Fibroblast of lung (primary cell): Measurements from ENCODE around the gene PAFAH1B2. TPM values are rescaled to one million over a fixed set of nuclear protein-coding genes. Genes with fewer than 3 reads are reported as not detected.

Experiments used
- DNase-seq, 2 donors: peaks; one replicate each; pipeline versions ENCODE4 v3.0.0 to v3.0.0-alpha.2; 2010; ENCODE audit warnings: low read depth in 2 of 2
- H2AFZ ChIP-seq: 2 replicates; pipeline ENCODE4 v1.5.1; 2012; ENCODE audit warnings: low read length, control low read depth, inconsistent platforms
- H3K27ac ChIP-seq: 2 replicates; pipeline ENCODE4 v1.5.1; 2011; ENCODE audit warnings: low read length, control low read depth; ENCODE audit not compliant: insufficient read depth
- H3K27me3 ChIP-seq: 2 replicates; pipeline ENCODE4 v1.5.1; 2011; ENCODE audit warnings: mild to moderate bottlenecking, low read length; ENCODE audit not compliant: control insufficient read depth, insufficient read depth
- H3K36me3 ChIP-seq: 2 replicates; pipeline ENCODE4 v1.5.1; 2011; ENCODE audit warnings: low read length; ENCODE audit not compliant: control insufficient read depth, insufficient read depth
- H3K4me1 ChIP-seq: 2 replicates; pipeline ENCODE4 v1.5.1; 2011; ENCODE audit warnings: low read length; ENCODE audit not compliant: control insufficient read depth, insufficient read depth; ENCODE audit errors: extremely low read depth
- H3K4me2 ChIP-seq: 2 replicates; pipeline ENCODE4 v1.5.1; 2011; ENCODE audit warnings: low read length, control low read depth; ENCODE audit not compliant: insufficient read depth; ENCODE audit errors: extremely low read depth
- H3K4me3 ChIP-seq, 4 experiments: fragments of 200-600 bp in 1 of 4; sonication (generic) in 1 of 4; replicated peaks in 1 of 4; 2 replicates each; pipeline ENCODE4 v1.5.1; 2011 to 2016; ENCODE audit warnings: low read length in 4 of 4, low read depth in 3 of 4, mild to moderate bottlenecking in 3 of 4, control low read depth in 2 of 4, inconsistent platforms in 1 of 4, mixed read lengths in 1 of 4; ENCODE audit not compliant: insufficient read depth in 1 of 4; ENCODE audit errors: control extremely low read depth in 1 of 4
- H3K79me2 ChIP-seq: 2 replicates; pipeline ENCODE4 v1.5.1; 2012; ENCODE audit warnings: mild to moderate bottlenecking, low read length, inconsistent platforms; ENCODE audit not compliant: control insufficient read depth, insufficient read depth
- H3K9ac ChIP-seq: 2 replicates; pipeline ENCODE4 v1.5.1; 2011; ENCODE audit warnings: mild to moderate bottlenecking, low read length, control low read depth; ENCODE audit not compliant: insufficient read depth
- H3K9me3 ChIP-seq: 2 replicates; pipeline ENCODE4 v1.5.1; 2012; ENCODE audit warnings: low read depth, low read length; ENCODE audit not compliant: control insufficient read depth, insufficient read depth
- H4K20me1 ChIP-seq: 2 replicates; pipeline ENCODE4 v1.5.1; 2011; ENCODE audit warnings: low read length; ENCODE audit not compliant: control insufficient read depth, insufficient read depth; ENCODE audit errors: extremely low read depth
- CTCF ChIP-seq, 2 donors: IDR thresholded peaks in 1 of 2; conservative IDR thresholded peaks in 1 of 2; 1 replicate in 1 of 2; 2 replicates in 1 of 2; pipeline ENCODE4 v1.5.1; 2011 to 2012; ENCODE audit warnings: low read length in 2 of 2, control low read depth in 1 of 2, inconsistent platforms in 1 of 2, low read depth in 1 of 2, mild to moderate bottlenecking in 1 of 2
- EZH2 ChIP-seq: IDR thresholded peaks from 2 replicates; pipeline ENCODE4 v1.5.1; 2012; ENCODE audit warnings: low read length, control low read depth, mild to moderate bottlenecking; ENCODE audit errors: missing control alignments
- polyA plus RNA-seq, 2 donors: library from polyadenylated mRNA; depleted of rRNA in 1 of 2; stranded (reverse) in 1 of 2; unstranded in 1 of 2; fragments of >200 nt; gene quantifications; 2 replicates each; pipeline ENCODE4 v1.2.1, GENCODE V29; 2011 to 2012; ENCODE audit warnings: missing spikeins in 1 of 2
- total RNA-seq: library from RNA; depleted of rRNA; stranded (reverse); fragments of >200 nt; gene quantifications from 2 replicates; pipeline ENCODE4 v1.2.1, GENCODE V29; 2014

PAFAH1B2 gene
- total and polyA plus RNA-seq, 2 donors (not counting 1 experiment from before 2014, with no cell fraction given), result 70.8 to 112 TPM

DNA sequence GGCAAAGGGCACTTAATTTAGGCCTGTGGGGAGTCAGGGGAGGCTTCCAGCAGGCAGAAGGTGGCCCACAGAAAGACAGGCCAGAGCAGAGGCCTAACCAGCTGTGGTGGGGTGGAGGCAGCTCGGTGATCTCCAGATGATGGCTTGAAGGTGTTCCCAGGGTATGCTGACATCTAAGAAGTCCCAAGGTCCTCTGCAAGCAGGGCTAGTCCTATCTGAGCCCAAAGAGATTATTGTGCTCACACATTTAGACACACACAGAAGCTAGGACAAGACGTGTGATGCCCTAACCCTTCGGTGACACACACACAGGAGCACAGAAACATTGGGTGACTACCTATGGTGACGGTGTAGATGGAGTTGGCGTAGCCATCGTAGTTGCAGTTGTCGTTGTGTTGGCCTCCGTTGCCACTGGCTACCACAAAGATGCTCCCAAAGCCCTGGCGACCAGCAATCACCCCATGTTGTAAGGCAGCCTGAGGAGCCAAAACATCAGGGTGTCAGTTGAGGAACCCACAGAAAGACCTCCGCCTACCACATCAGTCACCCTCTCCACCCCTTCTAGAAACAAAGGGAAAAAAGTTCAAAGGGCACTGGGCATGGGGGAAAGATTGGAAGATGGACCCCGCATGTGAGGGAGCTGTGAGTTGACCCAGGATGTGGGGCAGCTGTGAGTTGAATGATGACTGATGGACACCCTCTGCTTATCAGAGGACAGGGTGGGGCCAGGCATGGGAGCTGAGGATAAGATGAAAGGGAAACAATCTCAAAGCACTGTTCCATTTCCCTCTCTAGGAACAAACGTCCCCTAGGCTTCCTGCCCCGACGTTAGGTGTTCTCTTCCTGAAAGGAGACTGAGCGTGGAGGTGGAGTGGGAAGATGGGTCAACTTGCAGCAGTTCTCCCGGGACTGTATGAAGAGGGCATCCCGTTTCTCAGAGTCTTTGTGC is 79.9 kb downstream of the PAFAH1B2 start:
- TF ChIP-seq CTCF (conservative IDR thresholded peaks at IDR 0.05 in 1 of 2, IDR thresholded peaks at IDR 0.05 in 1 of 2; ENCODE audit: low read depth in 1 of 2, low read length in 2 of 2), result no peak
- TF ChIP-seq EZH2, result no peak
- Histone ChIP-seq H3K79me2 (no peaks in the 10 kb centered on the region), H3K9ac (no peak overlapping the region), H2AFZ (no peak overlapping the region), H4K20me1 (no peaks in the 10 kb centered on the region), H3K9me3 (no peaks in the 10 kb centered on the region), H3K4me3 (no peak overlapping the region), H3K4me2 (no peak overlapping the region), H3K36me3 (peaks cover 14% of the 10 kb centered on the region), H3K4me1 (peaks cover 14% of the 10 kb centered on the region), H3K27ac (no peak overlapping the region), H3K27me3 (no peaks in the 10 kb centered on the region)
- no peak for DNase-seq

DNA sequence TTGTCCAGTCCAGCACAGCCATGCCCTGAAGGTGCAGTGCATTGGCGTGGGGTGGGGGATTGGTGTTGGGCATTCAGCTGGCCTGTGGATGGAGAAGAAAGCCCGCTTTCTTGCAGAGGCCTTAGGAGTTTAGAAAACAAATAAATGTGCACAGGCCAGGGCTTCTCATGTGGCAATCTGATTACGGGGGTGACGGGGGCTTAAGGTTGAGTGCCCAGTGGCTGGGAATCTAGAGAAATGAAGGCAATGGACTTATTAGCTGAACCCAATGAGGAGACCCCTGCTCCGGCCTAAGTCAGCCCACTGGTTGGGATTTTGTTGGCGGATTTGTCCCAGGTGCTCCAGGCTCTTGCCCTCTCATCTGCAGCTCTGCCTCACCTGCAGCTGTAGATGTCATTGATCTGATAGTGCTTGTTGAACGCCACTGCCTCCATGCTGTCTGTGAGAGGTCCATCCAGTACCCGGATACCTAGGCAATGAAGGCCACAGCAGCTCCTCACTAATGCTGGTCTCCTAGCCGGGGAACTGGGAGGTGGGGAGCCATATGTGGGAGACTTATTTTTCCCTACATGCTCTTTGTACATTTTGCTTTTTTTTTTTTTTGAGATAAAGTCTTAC is 81.6 kb downstream of the PAFAH1B2 start:
- H2AFZ ChIP-seq, result no peak overlapping the region
- no peaks in the 10 kb centered on the region for H3K27me3 ChIP-seq
- no peak for DNase-seq
- TF ChIP-seq CTCF (conservative IDR thresholded peaks at IDR 0.05 in 1 of 2, IDR thresholded peaks at IDR 0.05 in 1 of 2; ENCODE audit: low read depth in 1 of 2, low read length in 2 of 2) (no peak), EZH2 (no peak)
- no peak overlapping the region for H3K4me2 ChIP-seq
- no peak overlapping the region for H3K4me3 ChIP-seq
- no peak overlapping the region for H3K9ac ChIP-seq
- no peaks in the 10 kb centered on the region for H3K9me3 ChIP-seq
- H3K36me3 ChIP-seq, result peaks cover 20% of the 10 kb centered on the region
- no peak overlapping the region for H3K27ac ChIP-seq
- peaks cover 11% of the 10 kb centered on the region for H3K4me1 ChIP-seq
- H3K79me2 ChIP-seq, result peaks cover 15% of the 10 kb centered on the region
- H4K20me1 ChIP-seq, result no peaks in the 10 kb centered on the region

Other genes with a start within 250 kb of the PAFAH1B2 start
- gene SIK3, start 45.9 kb upstream of the PAFAH1B2 start, total RNA-seq, result 11.8 and 22.8 TPM in 2 replicates
- 7.1 and 9.7 TPM in 2 replicates for gene SIK3, start 45.9 kb upstream of the PAFAH1B2 start, polyA plus RNA-seq
- 10.3 and 23.5 TPM in 2 replicates for gene SIDT2, start 34.5 kb downstream of the PAFAH1B2 start, total RNA-seq
- 24.3 and 27.2 TPM in 2 replicates for gene SIDT2, start 34.5 kb downstream of the PAFAH1B2 start, polyA plus RNA-seq
- gene TAGLN, start 55.1 kb downstream of the PAFAH1B2 start, total RNA-seq, result 608 and 824 TPM in 2 replicates
- 1,148 and 4,435 TPM in 2 replicates for gene TAGLN, start 55.1 kb downstream of the PAFAH1B2 start, polyA plus RNA-seq
- 26.5 and 38.3 TPM in 2 replicates for gene PCSK7, start 87.8 kb downstream of the PAFAH1B2 start, total RNA-seq
- gene PCSK7, start 87.8 kb downstream of the PAFAH1B2 start, polyA plus RNA-seq, result 26.8 and 28.2 TPM in 2 replicates
- 11.3 and 13.4 TPM in 2 replicates for gene RNF214, start 88.4 kb downstream of the PAFAH1B2 start, total RNA-seq
- 12.1 and 12.9 TPM in 2 replicates for gene RNF214, start 88.4 kb downstream of the PAFAH1B2 start, polyA plus RNA-seq
- 2.8 and 4.5 TPM in 2 replicates for gene BACE1-AS, start 147.1 kb downstream of the PAFAH1B2 start, total RNA-seq
- 3.9 and 4.2 TPM in 2 replicates for gene BACE1-AS, start 147.1 kb downstream of the PAFAH1B2 start, polyA plus RNA-seq
- gene BACE1, start 172.0 kb downstream of the PAFAH1B2 start, total RNA-seq, result 17.7 and 23.1 TPM in 2 replicates
- gene BACE1, start 172.0 kb downstream of the PAFAH1B2 start, polyA plus RNA-seq, result 58.1 and 62.7 TPM in 2 replicates
- gene CEP164, start 183.6 kb downstream of the PAFAH1B2 start, total RNA-seq, result 29.0 and 33.5 TPM in 2 replicates
- gene CEP164, start 183.6 kb downstream of the PAFAH1B2 start, polyA plus RNA-seq, result 16.1 and 20.6 TPM in 2 replicates